Endothelial cell of umbilical vein (primary cell): ENCODE measurements around the gene BIN1.

Source experiments
- CTCF ChIP-seq, 2 donors: IDR thresholded peaks; 1 replicate in 1 of 2; 2 replicates in 1 of 2; pipeline ENCODE4 v1.5.1; 2011; ENCODE audit warnings: low read length in 2 of 2, mild to moderate bottlenecking in 2 of 2, moderate library complexity in 2 of 2, control low read depth in 1 of 2, inconsistent platforms in 1 of 2, low read depth in 1 of 2; ENCODE audit not compliant: insufficient read depth in 1 of 2; ENCODE audit errors: extremely low read depth in 1 of 2
- EZH2 ChIP-seq: IDR thresholded peaks from 2 replicates; pipeline ENCODE4 v1.6.1; 2012; ENCODE audit warnings: borderline replicate concordance, low read depth, mild to moderate bottlenecking, moderate library complexity, low read length, inconsistent platforms; ENCODE audit not compliant: severe bottlenecking
- FOS ChIP-seq: IDR thresholded peaks from 2 replicates; pipeline ENCODE4 v1.6.1; 2011; ENCODE audit warnings: mild to moderate bottlenecking, low read length, moderate library complexity, borderline replicate concordance; ENCODE audit not compliant: insufficient read depth
- GATA2 ChIP-seq: IDR thresholded peaks from 2 replicates; pipeline ENCODE4 v1.7.0; 2011; ENCODE audit warnings: low read depth, mild to moderate bottlenecking, moderate library complexity, mixed read lengths, low read length; ENCODE audit not compliant: insufficient read length, insufficient read depth
- JUN ChIP-seq: IDR thresholded peaks from 2 replicates; pipeline ENCODE4 v1.6.1; 2011; ENCODE audit warnings: borderline replicate concordance, low read depth; ENCODE audit not compliant: insufficient read length, insufficient read depth
- POLR2A ChIP-seq: IDR thresholded peaks from 2 replicates; pipeline ENCODE4 v1.6.1; 2012; ENCODE audit warnings: low read depth, mild to moderate bottlenecking, control low read depth, low read length
- POLR2AphosphoS5 ChIP-seq: IDR thresholded peaks from 2 replicates; pipeline ENCODE4 v1.6.1; 2012; ENCODE audit warnings: low read depth, mild to moderate bottlenecking, control low read depth, low read length, moderate library complexity; ENCODE audit not compliant: insufficient read depth
- TF ChIP-seq, protein P1 (sequence below): IDR thresholded peaks from 2 replicates; pipeline ENCODE4 v1.6.1; 2011; ENCODE audit not compliant: insufficient read depth, insufficient read length

DNA sequence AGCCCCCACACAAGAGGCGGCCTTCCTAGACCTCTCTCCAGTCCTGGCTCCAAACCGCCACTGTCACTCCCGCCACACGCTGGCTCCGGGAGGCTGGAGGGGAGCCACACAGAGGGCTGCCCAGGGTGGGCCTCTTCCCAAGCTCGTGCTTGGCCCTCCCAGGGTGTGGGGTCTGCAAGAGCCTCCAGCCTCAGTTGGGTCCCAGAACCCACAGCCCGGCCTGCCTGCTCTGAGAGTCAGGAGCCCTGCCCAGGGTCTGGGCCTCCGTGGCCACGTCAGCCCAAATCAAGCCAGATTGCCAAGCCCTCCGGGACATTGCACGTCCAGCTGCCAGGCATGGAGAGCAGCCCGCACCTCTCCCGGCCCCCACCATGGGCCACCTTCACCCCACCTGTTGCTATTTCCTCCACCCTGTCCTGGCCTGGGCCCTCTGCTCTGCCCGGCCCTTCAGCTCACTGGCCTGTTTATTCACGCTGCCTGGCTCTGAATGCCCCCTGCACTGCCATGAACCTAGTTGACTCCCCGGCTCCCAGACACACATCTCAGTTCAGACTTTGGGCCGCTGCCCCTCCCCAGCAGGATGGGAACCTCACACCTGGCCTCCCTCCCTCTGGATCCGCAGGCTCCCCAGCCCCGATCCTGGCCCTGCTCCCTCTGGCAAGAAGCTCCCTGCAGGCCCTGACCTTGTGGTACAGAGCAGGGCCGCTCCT is 61.0 kb downstream of the BIN1 start:
- TF ChIP-seq EZH2 (no peak), POLR2AphosphoS5 (no peak), POLR2A (no peak), FOS (no peak), CTCF (IDR thresholded peaks at IDR 0.05; ENCODE audit: extremely low read depth in 1 of 2, insufficient read depth in 1 of 2, low read depth in 1 of 2, low read length in 2 of 2) (no peak), GATA2 (no peak), JUN (no peak)
- TF ChIP-seq, protein P1, sequence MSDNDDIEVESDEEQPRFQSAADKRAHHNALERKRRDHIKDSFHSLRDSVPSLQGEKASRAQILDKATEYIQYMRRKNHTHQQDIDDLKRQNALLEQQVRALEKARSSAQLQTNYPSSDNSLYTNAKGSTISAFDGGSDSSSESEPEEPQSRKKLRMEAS = no peak
